Skeletal muscle tissue (tissue), 4 donors: ENCODE measurements around the gene WSB2. TPM values are rescaled to one million over a fixed set of nuclear protein-coding genes. Genes with fewer than 3 reads are reported as not detected.

Experiments
- H3K27ac ChIP-seq: one replicate; pipeline ENCODE4 v1.7.0; 2013; ENCODE audit warnings: mild to moderate bottlenecking, low read depth, low read length, inconsistent platforms
- H3K27me3 ChIP-seq, 3 donors: one replicate each; pipeline ENCODE4 v1.7.0; 2013; ENCODE audit warnings: low read length in 3 of 3; ENCODE audit not compliant: control insufficient read depth in 3 of 3, insufficient read depth in 3 of 3
- H3K36me3 ChIP-seq, 3 donors: one replicate each; pipeline ENCODE4 v1.7.0; 2013; ENCODE audit warnings: low read length in 3 of 3; ENCODE audit not compliant: control insufficient read depth in 3 of 3, insufficient read depth in 3 of 3
- H3K4me1 ChIP-seq, 3 donors: one replicate each; pipeline ENCODE4 v1.7.0; 2013; ENCODE audit warnings: low read length in 3 of 3, mild to moderate bottlenecking in 3 of 3; ENCODE audit not compliant: control insufficient read depth in 3 of 3, insufficient read depth in 3 of 3
- H3K4me3 ChIP-seq, 3 donors: one replicate each; pipeline ENCODE4 v1.7.0; 2013; ENCODE audit warnings: low read length in 3 of 3
- H3K9ac ChIP-seq, 3 donors: one replicate each; pipeline ENCODE4 v1.7.0; 2013; ENCODE audit warnings: low read length in 3 of 3, mild to moderate bottlenecking in 3 of 3, moderate library complexity in 2 of 3, low read depth in 1 of 3
- H3K9me3 ChIP-seq, 3 donors: one replicate each; pipeline ENCODE4 v1.7.0; 2013; ENCODE audit warnings: low read length in 3 of 3; ENCODE audit not compliant: control insufficient read depth in 3 of 3
- total RNA-seq: library from RNA; depleted of rRNA; stranded (reverse); fragments of >200 nt; gene quantifications from one replicate; pipeline ENCODE4 v1.2.3, GENCODE V29; 2014
- donor health status: Osteomylitis.

The WSB2 gene
- total RNA-seq, 1 donor from 2014 or later, result 96.6 TPM

- Histone ChIP-seq H3K9me3 (no peaks in the 10 kb centered on the region), H3K4me1 (peaks cover 0 to 2% (median 0%) of the 10 kb centered on the region in 3 donors), H3K27ac (no peak overlapping the region), H3K27me3 (no peaks in the 10 kb centered on the region), H3K9ac (no peak overlapping the region), H3K36me3 (peaks cover 64 to 83% (median 73%) of the 10 kb centered on the region in 3 donors), H3K4me3 (no peak overlapping the region)
These were observed 24.1 kb downstream of the WSB2 start for GRCh38 chr12:118036672-118037411.

GRCh38 chr12:118035190-118036041 is 25.6 kb downstream of the WSB2 start:
- peaks cover 0 to 2% (median 0%) of the 10 kb centered on the region in 3 donors for H3K4me1 ChIP-seq
- H3K4me3 ChIP-seq, result no peak overlapping the region
- H3K27me3 ChIP-seq, result no peaks in the 10 kb centered on the region
- H3K36me3 ChIP-seq, result peaks cover 60 to 84% (median 69%) of the 10 kb centered on the region in 3 donors
- no peak overlapping the region for H3K27ac ChIP-seq
- peak overlapping the region in 1 of 3 donors; percentile 3 for H3K9ac ChIP-seq
- no peaks in the 10 kb centered on the region for H3K9me3 ChIP-seq

GRCh38 chr12:118034429-118035189 is 26.4 kb downstream of the WSB2 start:
- H3K4me1 ChIP-seq, result peaks cover 0 to 2% (median 0%) of the 10 kb centered on the region in 3 donors
- no peaks in the 10 kb centered on the region for H3K9me3 ChIP-seq
- no peaks in the 10 kb centered on the region for H3K27me3 ChIP-seq
- H3K27ac ChIP-seq, result no peak overlapping the region
- peak overlapping the region in 1 of 3 donors; percentile 3 for H3K9ac ChIP-seq
- peaks cover 56 to 88% (median 66%) of the 10 kb centered on the region in 3 donors for H3K36me3 ChIP-seq
- H3K4me3 ChIP-seq, result no peak overlapping the region

GRCh38 chr12:118033902-118034301 is 27.1 kb downstream of the WSB2 start:
- Histone ChIP-seq H3K4me3 (no peak overlapping the region), H3K36me3 (peaks cover 50 to 87% (median 64%) of the 10 kb centered on the region in 3 donors), H3K27me3 (no peaks in the 10 kb centered on the region), H3K9me3 (no peaks in the 10 kb centered on the region), H3K9ac (no peak overlapping the region), H3K27ac (no peak overlapping the region), H3K4me1 (peaks cover 0 to 2% (median 0%) of the 10 kb centered on the region in 3 donors)

GRCh38 chr12:118033323-118033722 is 27.7 kb downstream of the WSB2 start:
- no peak overlapping the region for H3K4me3 ChIP-seq
- H3K27me3 ChIP-seq, result no peaks in the 10 kb centered on the region
- peaks cover 0 to 2% (median 0%) of the 10 kb centered on the region in 3 donors for H3K4me1 ChIP-seq
- H3K9me3 ChIP-seq, result no peaks in the 10 kb centered on the region
- H3K9ac ChIP-seq, result no peak overlapping the region
- H3K36me3 ChIP-seq, result peaks cover 49 to 85% (median 64%) of the 10 kb centered on the region in 3 donors
- H3K27ac ChIP-seq, result no peak overlapping the region

GRCh38 chr12:118032188-118032587 is 28.8 kb downstream of the WSB2 start:
- Histone ChIP-seq H3K27me3 (no peaks in the 10 kb centered on the region), H3K9ac (no peak overlapping the region), H3K36me3 (peaks cover 46 to 75% (median 65%) of the 10 kb centered on the region in 3 donors)

GRCh38 chr12:118029166-118029565 is 31.8 kb downstream of the WSB2 start:
- Histone ChIP-seq H3K4me3 (no peak overlapping the region), H3K27me3 (no peaks in the 10 kb centered on the region), H3K36me3 (peaks cover 38 to 69% (median 59%) of the 10 kb centered on the region in 3 donors), H3K4me1 (no peaks in the 10 kb centered on the region), H3K27ac (no peak overlapping the region), H3K9me3 (no peaks in the 10 kb centered on the region), H3K9ac (no peak overlapping the region)

More at GRCh38 chr12:118032188-118032587, 28.8 kb downstream of the WSB2 start:
- Histone ChIP-seq H3K4me3 (no peak overlapping the region), H3K4me1 (peaks cover 0 to 2% (median 0%) of the 10 kb centered on the region in 3 donors), H3K27ac (no peak overlapping the region), H3K9me3 (no peaks in the 10 kb centered on the region)

GRCh38 chr12:118025168-118025567 is 35.8 kb downstream of the WSB2 start:
- no peaks in the 10 kb centered on the region for H3K9me3 ChIP-seq
- H3K27ac ChIP-seq, result no peak overlapping the region
- no peaks in the 10 kb centered on the region for H3K27me3 ChIP-seq
- H3K4me3 ChIP-seq, result no peak overlapping the region
- H3K36me3 ChIP-seq, result peaks cover 19 to 44% (median 36%) of the 10 kb centered on the region in 3 donors
- no peaks in the 10 kb centered on the region for H3K4me1 ChIP-seq
- H3K9ac ChIP-seq, result no peak overlapping the region

GRCh38 chr12:118023301-118023860 is 37.6 kb downstream of the WSB2 start:
- H3K36me3 ChIP-seq, result peaks cover 17 to 44% (median 42%) of the 10 kb centered on the region in 3 donors

More at GRCh38 chr12:118023301-118023860, 37.6 kb downstream of the WSB2 start:
- Histone ChIP-seq H3K27ac (no peak overlapping the region), H3K9me3 (no peaks in the 10 kb centered on the region), H3K4me3 (no peak overlapping the region), H3K27me3 (no peaks in the 10 kb centered on the region), H3K4me1 (no peaks in the 10 kb centered on the region), H3K9ac (no peak overlapping the region)
